Naive B cell (primary cell): ENCODE data around the gene PDZRN3. TPM values are rescaled to one million over a fixed set of nuclear protein-coding genes. Genes with fewer than 3 reads are reported as not detected.

Source experiments
- ATAC-seq, 2 donors: fragments of 150-1000 bp; cut with Tn5 transposase; 2 replicates each; pipeline ENCODE4 v1.10.0; 2021; ENCODE audit warnings: low read depth in 2 of 2, mild to moderate bottlenecking in 2 of 2, moderate library complexity in 2 of 2
- DNase-seq: peaks from one replicate; pipeline ENCODE4 v3.0.0; 2022
- H3K27ac Mint-ChIP-seq, 6 donors: one replicate each; pipeline ENCODE4 v1.8.0; 2020 to 2022; ENCODE audit warnings: mild to moderate bottlenecking in 6 of 6, mixed read lengths in 6 of 6, moderate library complexity in 5 of 6, inconsistent platforms in 2 of 6
- H3K27me3 Mint-ChIP-seq, 3 donors: one replicate each; pipeline ENCODE4 v1.8.0; 2021 to 2022; ENCODE audit warnings: mixed read lengths in 3 of 3, mild to moderate bottlenecking in 1 of 3
- H3K36me3 Mint-ChIP-seq, 2 donors: one replicate each; pipeline ENCODE4 v1.8.0; 2020 to 2022; ENCODE audit warnings: mixed read lengths in 2 of 2, inconsistent platforms in 1 of 2, mild to moderate bottlenecking in 1 of 2
- H3K4me1 Mint-ChIP-seq, 3 donors: one replicate each; pipeline ENCODE4 v1.8.0; 2020 to 2022; ENCODE audit warnings: mixed read lengths in 3 of 3, inconsistent platforms in 1 of 3, mild to moderate bottlenecking in 1 of 3, moderate library complexity in 1 of 3
- H3K4me3 Mint-ChIP-seq, 8 donors: one replicate each; pipeline ENCODE4 v1.8.0; 2020 to 2022; ENCODE audit warnings: mild to moderate bottlenecking in 8 of 8, mixed read lengths in 8 of 8, moderate library complexity in 8 of 8, inconsistent platforms in 2 of 8
- H3K9me3 Mint-ChIP-seq, 7 donors: one replicate each; pipeline ENCODE4 v1.8.0; 2020 to 2022; ENCODE audit warnings: mixed read lengths in 7 of 7, mild to moderate bottlenecking in 5 of 7, inconsistent platforms in 2 of 7, moderate library complexity in 1 of 7
- polyA plus RNA-seq, 6 donors: library from polyadenylated mRNA; unstranded; fragments of 300-500 nt; fragmentation: Illumina TruSeq; gene quantifications; one replicate each; pipeline ENCODE4 v1.2.3, GENCODE V29; 2021; ENCODE audit warnings: low read depth in 6 of 6

PDZRN3 gene
- polyA plus RNA-seq, 6 donors from 2014 or later, result not detected

GRCh38 chr3:73536336-73536895 lies 88.3 kb downstream of the PDZRN3 start:
- DNase-seq, result no peak
- Mint-ChIP-seq H3K4me1 (no peaks in the 10 kb centered on the region), H3K27ac (no peak overlapping the region), H3K4me3 (no peak overlapping the region), H3K9me3 (peaks cover 0 to 10% (median 2%) of the 10 kb centered on the region in 7 donors), H3K36me3 (no peaks in the 10 kb centered on the region), H3K27me3 (peaks cover 3 to 17% (median 7%) of the 10 kb centered on the region in 3 donors)
- no peak for ATAC-seq

GRCh38 chr3:73535931-73536330 lies 88.8 kb downstream of the PDZRN3 start:
- ATAC-seq (no peak), DNase-seq (no peak)
- Mint-ChIP-seq H3K36me3 (no peaks in the 10 kb centered on the region), H3K9me3 (peaks cover 0 to 9% (median 2%) of the 10 kb centered on the region in 7 donors), H3K4me3 (no peak overlapping the region), H3K4me1 (no peaks in the 10 kb centered on the region), H3K27me3 (peaks cover 7 to 21% (median 11%) of the 10 kb centered on the region in 3 donors), H3K27ac (no peak overlapping the region)

GRCh38 chr3:73535137-73535536 lies 89.6 kb downstream of the PDZRN3 start:
- Mint-ChIP-seq H3K36me3 (no peaks in the 10 kb centered on the region), H3K4me1 (no peaks in the 10 kb centered on the region), H3K27ac (peak overlapping the region in 1 of 6 donors; percentile 56), H3K4me3 (peak overlapping the region in 1 of 8 donors; percentile 37), H3K9me3 (peaks cover 0 to 7% (median 0%) of the 10 kb centered on the region in 7 donors), H3K27me3 (peaks cover 8 to 21% (median 11%) of the 10 kb centered on the region in 3 donors)
- ATAC-seq (no peak), DNase-seq (no peak)

GRCh38 chr3:73530022-73530396 lies 94.7 kb downstream of the PDZRN3 start:
- Mint-ChIP-seq H3K27ac (no peak overlapping the region), H3K27me3 (peaks cover 17 to 31% (median 26%) of the 10 kb centered on the region in 3 donors), H3K4me1 (no peaks in the 10 kb centered on the region), H3K36me3 (no peaks in the 10 kb centered on the region), H3K4me3 (no peak overlapping the region), H3K9me3 (peaks cover 0 to 7% (median 2%) of the 10 kb centered on the region in 7 donors)
- no peak for DNase-seq
- ATAC-seq, result no peak

- Mint-ChIP-seq H3K4me3 (no peak overlapping the region), H3K4me1 (no peaks in the 10 kb centered on the region), H3K9me3 (peaks cover 0 to 7% (median 2%) of the 10 kb centered on the region in 7 donors), H3K36me3 (no peaks in the 10 kb centered on the region), H3K27ac (no peak overlapping the region), H3K27me3 (peaks cover 17 to 31% (median 26%) of the 10 kb centered on the region in 3 donors)
- ATAC-seq (no peak), DNase-seq (no peak)
These were observed 95.3 kb downstream of the PDZRN3 start for GRCh38 chr3:73529308-73530021.

GRCh38 chr3:73525591-73525990 lies 99.2 kb downstream of the PDZRN3 start:
- no peaks in the 10 kb centered on the region for H3K4me1 Mint-ChIP-seq
- H3K9me3 Mint-ChIP-seq, result peaks cover 0 to 13% (median 2%) of the 10 kb centered on the region in 7 donors
- ATAC-seq (no peak), DNase-seq (no peak)
- H3K4me3 Mint-ChIP-seq, result no peak overlapping the region
- H3K36me3 Mint-ChIP-seq, result no peaks in the 10 kb centered on the region
- H3K27ac Mint-ChIP-seq, result no peak overlapping the region
- H3K27me3 Mint-ChIP-seq, result peaks cover 8 to 18% (median 17%) of the 10 kb centered on the region in 3 donors

- Mint-ChIP-seq H3K4me3 (no peak overlapping the region), H3K36me3 (no peaks in the 10 kb centered on the region), H3K4me1 (no peaks in the 10 kb centered on the region), H3K9me3 (peaks cover 0 to 13% (median 3%) of the 10 kb centered on the region in 7 donors), H3K27ac (no peak overlapping the region), H3K27me3 (peaks cover 8 to 15% (median 15%) of the 10 kb centered on the region in 3 donors)
- no peak for ATAC-seq
- no peak for DNase-seq
These were observed 101.1 kb downstream of the PDZRN3 start for GRCh38 chr3:73523661-73524060.

GRCh38 chr3:73521734-73522336 lies 102.9 kb downstream of the PDZRN3 start:
- Mint-ChIP-seq H3K4me3 (no peak overlapping the region), H3K27ac (no peak overlapping the region), H3K4me1 (no peaks in the 10 kb centered on the region), H3K9me3 (peaks cover 0 to 13% (median 3%) of the 10 kb centered on the region in 7 donors), H3K27me3 (peaks cover 8 to 15% (median 10%) of the 10 kb centered on the region in 3 donors), H3K36me3 (no peaks in the 10 kb centered on the region)
- ATAC-seq (no peak), DNase-seq (no peak)

GRCh38 chr3:73520931-73521461 lies 103.7 kb downstream of the PDZRN3 start:
- Mint-ChIP-seq H3K27me3 (peaks cover 4 to 10% (median 8%) of the 10 kb centered on the region in 3 donors), H3K9me3 (peaks cover 0 to 13% (median 3%) of the 10 kb centered on the region in 7 donors), H3K36me3 (no peaks in the 10 kb centered on the region), H3K27ac (no peak overlapping the region), H3K4me1 (no peaks in the 10 kb centered on the region), H3K4me3 (no peak overlapping the region)
- ATAC-seq (no peak), DNase-seq (no peak)

GRCh38 chr3:73516631-73517030 lies 108.1 kb downstream of the PDZRN3 start:
- ATAC-seq, result no peak
- no peaks in the 10 kb centered on the region for H3K4me1 Mint-ChIP-seq

GRCh38 chr3:73513260-73513659 lies 111.5 kb downstream of the PDZRN3 start:
- Mint-ChIP-seq H3K4me3 (no peak overlapping the region), H3K9me3 (peaks cover 0 to 1% (median 0%) of the 10 kb centered on the region in 7 donors), H3K27ac (no peak overlapping the region), H3K27me3 (no peaks in the 10 kb centered on the region), H3K4me1 (no peaks in the 10 kb centered on the region), H3K36me3 (no peaks in the 10 kb centered on the region)
- ATAC-seq, result no peak
- no peak for DNase-seq

More at GRCh38 chr3:73516631-73517030, 108.1 kb downstream of the PDZRN3 start:
- Mint-ChIP-seq H3K27ac (no peak overlapping the region), H3K36me3 (no peaks in the 10 kb centered on the region), H3K9me3 (peaks cover 0 to 3% (median 0%) of the 10 kb centered on the region in 7 donors), H3K4me3 (no peak overlapping the region), H3K27me3 (peaks cover 0 to 5% (median 0%) of the 10 kb centered on the region in 3 donors)
- DNase-seq, result no peak

GRCh38 chr3:73511571-73512525 lies 112.9 kb downstream of the PDZRN3 start:
- Mint-ChIP-seq H3K36me3 (no peaks in the 10 kb centered on the region), H3K4me3 (no peak overlapping the region), H3K27ac (no peak overlapping the region), H3K9me3 (peaks cover 0 to 1% (median 0%) of the 10 kb centered on the region in 7 donors), H3K4me1 (no peaks in the 10 kb centered on the region), H3K27me3 (no peaks in the 10 kb centered on the region)
- no peak for DNase-seq
- ATAC-seq, result no peak

GRCh38 chr3:73510784-73511183 lies 114.0 kb downstream of the PDZRN3 start:
- H3K4me1 Mint-ChIP-seq, result no peaks in the 10 kb centered on the region
- no peak for ATAC-seq
- H3K4me3 Mint-ChIP-seq, result no peak overlapping the region
- peaks cover 0 to 2% (median 0%) of the 10 kb centered on the region in 3 donors for H3K27me3 Mint-ChIP-seq
- H3K9me3 Mint-ChIP-seq, result peaks cover 0 to 1% (median 0%) of the 10 kb centered on the region in 7 donors
- DNase-seq, result no peak
- H3K36me3 Mint-ChIP-seq, result no peaks in the 10 kb centered on the region
- no peak overlapping the region for H3K27ac Mint-ChIP-seq
